HepG2 (cell line): ENCODE data around the gene CPZ. TPM values are rescaled to one million over a fixed set of nuclear protein-coding genes. Genes with fewer than 3 reads are reported as not detected.

Experiments used
- ATAC-seq: fragments of 200-7000 bp; cut with Tn5 transposase; 3 replicates; pipeline ENCODE4 v1.9.1; 2020; ENCODE audit warnings: mild to moderate bottlenecking, moderate library complexity
- BruUV-seq: library from RNA; stranded (reverse); fragments of 400-500 nt; replicated peaks from 2 replicates; lab custom pipeline; 2021; lab: Mats Ljungman, UMichigan
- CTCF ChIA-PET: fragments of 300-600 bp; formaldehyde crosslinking; extraction: SDS; loops from one replicate; lab custom pipeline; 2021; ENCODE audit warnings: low total read pairs, inconsistent platforms, low intra/inter-chr PET ratio; lab: Yijun Ruan, JAX
- POLR2A ChIA-PET: fragments of 350-600 bp; sonication (Branson Sonifier 250); formaldehyde crosslinking; loops from one replicate; lab custom pipeline; 2020; ENCODE audit warnings: antibody characterized with exemption, inconsistent platforms; lab: Yijun Ruan, JAX
- DNase-seq: peaks from one replicate; pipeline ENCODE4 v3.0.0-alpha.2; 2015; ENCODE audit warnings: low spot score
- FAIRE-seq: peaks from 3 replicates; lab custom pipeline; 2011; peaks lifted over from hg19 to GRCh38; lab: Jason Lieb, UNC
- H2AFZ ChIP-seq: one replicate; pipeline ENCODE4 v1.6.1; 2011; ENCODE audit warnings: low read length, inconsistent platforms
- H3K27ac ChIP-seq: fragments of 300-600 bp; 3 replicates; pipeline ENCODE4 v1.8.0; 2011; ENCODE audit warnings: mixed run types, mild to moderate bottlenecking, mixed read lengths, low read length, inconsistent platforms; ENCODE audit not compliant: insufficient read depth; ENCODE audit errors: extremely low read length
- H3K27me3 ChIP-seq, 2 experiments: fragments of 200-600 bp in 1 of 2; 2 replicates in 1 of 2; 3 replicates in 1 of 2; pipeline versions ENCODE4 v1.6.0 to v1.8.0; 2011; ENCODE audit warnings: low read length in 2 of 2, mild to moderate bottlenecking in 2 of 2, moderate library complexity in 2 of 2, inconsistent platforms in 1 of 2; ENCODE audit not compliant: insufficient read depth in 2 of 2, control insufficient read depth in 1 of 2
- H3K36me3 ChIP-seq, 2 experiments: fragments of 200-600 bp in 1 of 2; replicated peaks in 1 of 2; 2 replicates in 1 of 2; 3 replicates in 1 of 2; pipeline versions ENCODE4 v1.5.1 to v1.8.0; 2011; ENCODE audit warnings: low read length in 2 of 2, inconsistent platforms in 1 of 2; ENCODE audit not compliant: insufficient read depth in 2 of 2, control insufficient read depth in 1 of 2
- H3K4me1 ChIP-seq: 2 replicates; pipeline ENCODE4 v1.5.1; 2012; ENCODE audit warnings: low read length, inconsistent platforms; ENCODE audit not compliant: insufficient read depth
- H3K4me2 ChIP-seq: 2 replicates; pipeline ENCODE4 v1.6.0; 2011; ENCODE audit warnings: low read depth, low read length, inconsistent platforms
- H3K4me3 ChIP-seq, 3 experiments: fragments of 200-600 bp in 1 of 3; sonication (generic), shearing (Covaris generic) in 1 of 3; replicated peaks in 1 of 3; 2 replicates each; pipeline ENCODE4 v1.5.1; 2011 to 2016; ENCODE audit warnings: low read length in 3 of 3, inconsistent platforms in 2 of 3, low read depth in 2 of 3, mild to moderate bottlenecking in 2 of 3, control low read depth in 1 of 3, mixed read lengths in 1 of 3; ENCODE audit not compliant: insufficient read depth in 1 of 3
- H3K79me2 ChIP-seq: one replicate; pipeline ENCODE4 v1.6.1; 2011; ENCODE audit warnings: low read length, inconsistent platforms; ENCODE audit not compliant: insufficient read depth
- H3K9ac ChIP-seq: 2 replicates; pipeline ENCODE4 v1.6.0; 2011; ENCODE audit warnings: mild to moderate bottlenecking, low read depth, low read length, inconsistent platforms; ENCODE audit not compliant: insufficient read depth
- H3K9me3 ChIP-seq: 2 replicates; pipeline ENCODE4 v1.5.1; 2012; ENCODE audit warnings: mild to moderate bottlenecking, low read length
- H4K20me1 ChIP-seq: 2 replicates; pipeline ENCODE4 v1.6.0; 2011; ENCODE audit warnings: inconsistent platforms, mild to moderate bottlenecking, low read length, moderate library complexity; ENCODE audit not compliant: insufficient read depth
- BRCA1 ChIP-seq: sonication (generic); formaldehyde crosslinking; IDR thresholded peaks from 2 replicates; pipeline ENCODE4 v1.4.0; 2020; ENCODE audit warnings: missing genetic modification reagents
- CCAR2 ChIP-seq: fragments of 200-400 bp; formaldehyde crosslinking; optimal IDR thresholded peaks from 2 replicates; pipeline ENCODE3; 2018; ENCODE audit warnings: low read depth, mild to moderate bottlenecking, low read length, moderate library complexity
- HNF4A ChIP-seq: sonication (generic); formaldehyde crosslinking; IDR thresholded peaks from 2 replicates; pipeline ENCODE4 v1.4.0; 2020; ENCODE audit warnings: missing genetic modification reagents
- KLF9 ChIP-seq: IDR thresholded peaks from 2 replicates; pipeline ENCODE4 v1.6.1; 2016; ENCODE audit warnings: low read depth
- LBX2 ChIP-seq: sonication (generic); formaldehyde crosslinking; IDR thresholded peaks from 2 replicates; pipeline ENCODE4 v1.5.0; 2020; ENCODE audit warnings: missing genetic modification reagents, mild to moderate bottlenecking, borderline replicate concordance
- REPIN1 ChIP-seq: sonication (generic); formaldehyde crosslinking; IDR thresholded peaks from 2 replicates; pipeline ENCODE4 v1.8.0; 2022; ENCODE audit warnings: missing genetic modification reagents, low read depth, mild to moderate bottlenecking, borderline replicate concordance
- SMAD3 ChIP-seq: sonication (generic); formaldehyde crosslinking; IDR thresholded peaks from 2 replicates; pipeline ENCODE4 v1.4.0; 2020; ENCODE audit warnings: missing genetic modification reagents
- ZBTB2 ChIP-seq: sonication (generic); formaldehyde crosslinking; IDR thresholded peaks from 2 replicates; pipeline ENCODE4 v1.8.0; 2022; ENCODE audit warnings: low read depth, missing genetic modification reagents
- ZBTB21 ChIP-seq: sonication (generic); formaldehyde crosslinking; IDR thresholded peaks from 2 replicates; pipeline ENCODE4 v1.4.0; 2020; ENCODE audit warnings: missing genetic modification reagents
- ZNF207 ChIP-seq: fragments of 450-650 bp; IDR thresholded peaks from 2 replicates; pipeline ENCODE4 v1.6.1; 2016; ENCODE audit warnings: antibody characterized with exemption, borderline replicate concordance
- ZNF235 ChIP-seq: sonication (generic); formaldehyde crosslinking; IDR thresholded peaks from 2 replicates; pipeline ENCODE4 v1.8.1; 2023; ENCODE audit warnings: mild to moderate bottlenecking, missing genetic modification reagents, borderline replicate concordance
- ZNF484 ChIP-seq: sonication (generic); formaldehyde crosslinking; IDR thresholded peaks from 2 replicates; pipeline ENCODE4 v1.5.1; 2020; ENCODE audit warnings: mild to moderate bottlenecking, low read depth, missing genetic modification reagents, borderline replicate concordance
- ZNF556 ChIP-seq: sonication (generic); formaldehyde crosslinking; IDR thresholded peaks from 2 replicates; pipeline ENCODE4 v1.4.0; 2020; ENCODE audit warnings: mild to moderate bottlenecking, missing genetic modification reagents, borderline replicate concordance
- ZNF646 ChIP-seq: sonication (generic); formaldehyde crosslinking; IDR thresholded peaks from 2 replicates; pipeline ENCODE4 v1.9.0; 2021; ENCODE audit warnings: mild to moderate bottlenecking, missing genetic modification reagents
- ZNF678 ChIP-seq: sonication (generic); formaldehyde crosslinking; IDR thresholded peaks from 2 replicates; pipeline ENCODE4 v1.4.0; 2020; ENCODE audit warnings: mild to moderate bottlenecking, missing genetic modification reagents
- ZSCAN5A ChIP-seq: sonication (generic); formaldehyde crosslinking; IDR thresholded peaks from 2 replicates; pipeline ENCODE4 v1.8.0; 2022; ENCODE audit warnings: mild to moderate bottlenecking, missing genetic modification reagents, borderline replicate concordance
- WGBS: methylation state at CpG from one replicate; pipeline ENCODE4 v1.1.6; 2017; ENCODE audit warnings: low lambda C conversion rate; 5-methylcytosine and 5-hydroxymethylcytosine counted together
- in situ Hi-C: cut with HindIII; loops from 2 replicates; pipeline ENCODE4 v1.10.0; 2017; ENCODE audit warnings: low pct_unique_long_range_greater_than_20kb; ENCODE audit not compliant: extremely low pct_ligation_motif_present
- intact Hi-C: fragments of 100-400 bp; cut with micrococcal nuclease; formaldehyde crosslinking; loops from one replicate; pipeline ENCODE4 v1.10.0; 2022; ENCODE audit not compliant: unreplicated experiment
- polyA plus RNA-seq, 8 experiments: library from polyadenylated mRNA; depleted of rRNA in 3 of 8; stranded (reverse) in 7 of 8; unstranded in 1 of 8; fragments of >200 nt; fragmentation: Illumina TruSeq in 4 of 8; extraction: Trizol in 4 of 8; gene quantifications; 2 replicates each; pipeline versions ENCODE4 v1.2.1 to v1.2.3, GENCODE V29; 2011 to 2016; ENCODE audit warnings: low read depth in 4 of 8, missing spikeins in 1 of 8, mixed read lengths in 1 of 8; ENCODE audit not compliant: insufficient read depth in 1 of 8
- total RNA-seq, 5 experiments: library from RNA; depleted of rRNA; stranded (reverse); fragments of >200 nt; fragmentation: Illumina TruSeq; extraction: Trizol; gene quantifications; 2 replicates each; pipeline ENCODE4 v1.2.3, GENCODE V29; 2016; ENCODE audit warnings: low read depth in 1 of 5

The CPZ gene
- total and polyA plus RNA-seq, 2 of the 13 experiments (the other 11 are each of a cell fraction or from before 2014, with no cell fraction given), result 0.58 to 0.61 TPM

GRCh38 chr4:8577972-8578371, 14.6 kb upstream of the CPZ start:
- ChIA-PET CTCF (no interaction called here), POLR2A (no interaction called here)
- in situ Hi-C loops (no loop called here), intact Hi-C loops (no loop called here)
- Histone ChIP-seq H3K27ac (no peak overlapping the region), H3K4me2 (no peak overlapping the region), H4K20me1 (0 out of 2 replicates have a peak, but pooled peaks cover 3% of the 10 kb centered on the region), H3K79me2 (no peaks in the 10 kb centered on the region), H3K27me3 (peaks cover 1 to 5% of the 10 kb centered on the region in 2 experiments; a peak in 1 of 5 replicates), H3K9ac (no peak overlapping the region), H3K4me1 (no peaks in the 10 kb centered on the region), H3K36me3 (no peaks in the 10 kb centered on the region), H2AFZ (no peak overlapping the region), H3K9me3 (no peaks in the 10 kb centered on the region), H3K4me3 (no peak overlapping the region)
- no peak for DNase-seq
- no peak for FAIRE-seq
- 2% methylated on average over 4 of the region's 4 CpGs for WGBS
- no peak for ATAC-seq
- no TSS peak for BruUV-seq
- TF ChIP-seq ZNF484 (no peak), HNF4A (CRISPR knock-in tag) (no peak), ZBTB2 (CRISPR knock-in tag) (no peak), SMAD3 (CRISPR knock-in tag) (no peak), ZNF678 (CRISPR knock-in tag) (no peak), REPIN1 (no peak), KLF9 (CRISPR knock-in tag) (no peak), BRCA1 (CRISPR knock-in tag) (no peak), ZSCAN5A (CRISPR knock-in tag) (no peak), CCAR2 (no peak), LBX2 (CRISPR knock-in tag) (no peak), ZNF207 (no peak), ZBTB21 (no peak), ZNF556 (CRISPR knock-in tag) (no peak), ZNF646 (CRISPR knock-in tag) (no peak), ZNF235 (CRISPR knock-in tag) (no peak)
